ENCODE data around the gene SCAF4.
"Not testable (repeated sequence)": the region's sequence is repeated elsewhere in the genome, so short reads cannot be mapped to it uniquely, and the experiment has no call there.

- not testable (repeated sequence) for TF ChIP-seq POLR2A, POLR2AphosphoS5 (IDR thresholded peaks at IDR 0.05; ENCODE audit: low read depth, low read length)
Observed at GRCh38 chr21:31737586-31738397, 5.9 kb upstream of the SCAF4 start.
